C1 segment of cervical spinal cord (tissue), 14 donors: Measurements from ENCODE around the gene KCNC3.

ENCODE experiments used
- DNase-seq, 14 donors: peaks; one replicate each; lab custom pipeline; 2025; lab: John Stamatoyannopoulos, UW

Gene KCNC3

DNA sequence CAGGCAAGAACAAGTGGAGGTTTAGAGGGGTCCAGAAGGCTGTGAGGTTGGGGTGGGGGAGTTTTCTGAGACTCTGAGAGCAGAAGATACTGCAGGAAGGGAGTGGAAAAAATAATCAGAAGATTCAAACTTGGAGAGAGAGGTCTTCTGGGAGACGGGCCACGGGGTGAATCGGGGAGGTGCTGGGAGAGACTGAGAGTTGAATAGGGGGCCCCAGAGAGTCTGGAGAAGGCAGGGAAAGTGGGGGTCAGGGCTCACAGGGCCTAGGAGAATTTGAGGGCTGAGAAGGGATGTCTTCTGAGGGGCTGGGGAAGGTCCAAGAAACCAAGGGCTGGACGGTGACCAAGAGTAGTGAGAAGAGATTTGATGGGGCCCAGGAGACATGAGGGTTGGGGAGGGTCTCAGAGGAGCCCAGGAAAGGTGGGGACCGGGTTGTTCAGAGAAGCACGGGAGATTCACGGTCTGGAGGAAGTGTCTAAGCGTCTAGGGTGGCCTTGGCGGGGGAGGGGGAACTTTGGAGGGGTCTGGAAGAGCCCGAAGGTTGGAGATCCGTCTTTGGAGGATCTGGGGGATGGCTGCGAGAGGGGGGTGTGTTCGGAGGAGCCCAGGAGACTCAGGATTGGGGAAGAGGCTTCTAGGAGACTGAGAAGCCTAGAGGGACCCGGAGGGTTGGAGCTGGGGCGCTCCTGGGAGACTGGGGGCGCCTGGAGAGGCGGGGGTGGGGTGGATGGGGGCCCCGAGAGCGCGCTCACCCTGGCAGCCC, 1.5 kb downstream of the KCNC3 start:
- peak in 1 of 14 donors; percentile 5 for DNase-seq

DNA sequence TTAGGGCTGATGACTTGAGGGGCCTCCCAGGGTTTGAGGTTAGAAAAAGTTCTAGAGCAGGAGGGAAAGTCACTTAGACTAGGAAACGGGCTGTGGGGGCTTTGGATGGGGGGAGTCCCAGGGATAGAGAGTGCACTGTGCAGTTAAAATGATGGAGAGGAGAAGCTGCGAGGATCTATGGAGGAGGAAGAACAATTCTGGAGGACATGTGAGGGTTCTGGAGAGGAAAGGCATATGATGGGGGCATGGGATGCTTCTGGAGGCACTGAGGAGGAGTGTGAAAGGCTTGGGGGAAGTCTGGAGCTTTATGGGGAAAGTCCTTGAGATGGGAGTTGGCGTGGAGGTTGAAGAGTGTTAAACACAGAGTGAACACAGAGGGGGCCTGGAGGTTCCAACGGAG, 2.2 kb downstream of the KCNC3 start:
- no peak for DNase-seq

DNA sequence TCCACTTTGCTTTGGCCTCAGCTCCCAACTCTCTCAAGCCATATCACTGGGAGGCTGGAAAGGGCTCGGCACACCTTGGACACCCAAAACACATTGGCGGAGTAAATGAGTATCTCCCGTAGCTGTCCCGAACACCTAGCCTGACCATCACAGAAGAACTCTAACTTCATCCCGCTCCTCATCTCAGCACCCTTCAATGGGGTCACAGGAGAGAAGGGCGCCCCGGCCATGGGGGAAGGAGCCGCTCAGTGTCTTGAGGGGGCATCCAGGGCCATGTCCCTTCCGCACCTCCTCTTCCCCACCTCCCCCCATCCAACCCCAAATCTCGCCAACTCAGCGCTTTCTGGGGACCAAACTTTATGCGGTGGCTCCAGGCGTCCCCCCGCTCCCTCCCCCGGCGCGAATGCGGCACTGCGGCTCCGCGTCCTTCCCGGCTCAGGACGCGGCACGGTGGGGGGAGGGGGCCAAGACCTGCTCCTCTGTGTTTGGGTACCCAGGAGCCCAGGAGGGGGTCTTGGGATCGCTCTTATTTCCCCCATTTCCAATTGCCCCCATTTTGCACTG, 3.0 kb downstream of the KCNC3 start:
- DNase-seq: peak in 1 of 14 donors; percentile 45

DNA sequence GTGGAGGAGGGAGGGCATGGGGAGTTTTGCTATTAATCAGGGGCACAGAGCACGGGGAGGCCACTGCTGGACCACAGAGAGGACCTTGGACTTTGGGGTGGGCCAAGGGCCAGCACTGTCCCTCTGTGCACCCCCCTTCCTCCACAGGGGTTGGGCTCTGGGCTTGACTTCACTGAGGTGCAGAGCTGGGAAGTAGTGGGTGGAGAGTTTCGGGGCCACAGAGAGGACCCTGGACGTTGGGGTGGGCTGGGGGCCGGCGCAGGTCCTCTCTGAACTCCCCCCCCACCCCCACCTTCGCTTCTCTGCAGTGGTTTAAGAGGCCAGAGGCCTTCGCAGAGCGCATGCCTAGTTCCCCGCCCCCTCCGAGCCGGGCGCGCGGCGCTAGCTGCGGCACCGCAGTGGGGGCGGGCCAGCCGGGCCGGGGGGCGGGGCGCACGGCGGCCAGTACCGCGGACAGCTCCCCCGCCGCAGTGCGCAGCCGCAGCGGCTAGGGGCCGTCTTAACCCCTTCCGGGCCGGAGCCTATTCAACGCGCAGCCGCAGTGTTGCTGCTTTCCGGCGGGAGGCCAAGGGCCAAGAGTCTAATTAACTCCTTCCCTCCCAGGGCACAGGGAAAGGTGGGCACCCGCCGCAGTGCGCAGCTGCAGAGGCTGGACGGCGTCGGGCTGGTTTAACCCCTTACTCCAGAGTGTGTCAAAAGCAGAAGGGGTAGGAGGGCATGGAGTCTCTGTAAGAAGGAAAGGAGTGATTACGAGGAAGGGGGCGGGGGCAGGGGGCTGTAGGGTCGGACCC, 3.7 kb downstream of the KCNC3 start:
- peak in 13 of 14 donors; percentile 16 to 86 (median 58) for DNase-seq

DNA sequence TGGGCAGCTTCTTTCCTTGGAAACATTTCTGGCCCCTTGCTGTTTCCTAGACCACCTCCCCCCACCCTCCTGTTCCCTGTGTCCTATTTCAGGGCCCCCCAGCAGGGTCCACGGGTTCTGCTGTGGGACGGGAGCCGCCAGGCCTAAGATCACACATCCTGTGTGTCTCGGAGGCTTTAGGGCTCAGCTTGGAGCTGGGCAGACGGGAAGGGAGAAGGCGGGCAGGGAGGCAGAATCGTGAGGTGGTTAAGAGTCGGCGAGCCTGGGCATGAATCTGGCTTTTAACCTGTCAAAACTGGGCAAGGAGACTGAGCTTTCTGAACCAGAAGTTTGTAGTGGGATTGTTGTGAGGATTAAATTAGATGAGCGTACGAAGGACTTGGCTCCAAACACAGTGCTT, 4.8 kb downstream of the KCNC3 start:
- peak in 1 of 14 donors; percentile 55 for DNase-seq

DNA sequence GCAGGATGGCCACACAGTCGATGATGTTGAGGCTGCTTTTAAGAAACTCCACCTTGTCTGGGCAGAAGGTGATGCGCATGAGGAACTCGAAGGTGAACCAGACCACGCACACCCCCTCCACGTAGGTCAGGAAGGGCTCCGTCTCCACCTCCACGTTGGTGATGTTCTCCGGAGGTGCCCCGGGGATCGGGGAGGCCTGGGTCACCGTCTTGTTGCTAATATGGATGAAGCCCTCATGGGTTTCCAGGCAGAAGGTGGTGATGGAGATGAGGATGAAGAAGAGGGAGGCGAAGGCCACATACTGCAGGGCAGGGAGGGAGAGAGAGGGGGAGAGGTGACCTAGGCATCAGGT, 5.4 kb downstream of the KCNC3 start:
- DNase-seq: no peak

DNA sequence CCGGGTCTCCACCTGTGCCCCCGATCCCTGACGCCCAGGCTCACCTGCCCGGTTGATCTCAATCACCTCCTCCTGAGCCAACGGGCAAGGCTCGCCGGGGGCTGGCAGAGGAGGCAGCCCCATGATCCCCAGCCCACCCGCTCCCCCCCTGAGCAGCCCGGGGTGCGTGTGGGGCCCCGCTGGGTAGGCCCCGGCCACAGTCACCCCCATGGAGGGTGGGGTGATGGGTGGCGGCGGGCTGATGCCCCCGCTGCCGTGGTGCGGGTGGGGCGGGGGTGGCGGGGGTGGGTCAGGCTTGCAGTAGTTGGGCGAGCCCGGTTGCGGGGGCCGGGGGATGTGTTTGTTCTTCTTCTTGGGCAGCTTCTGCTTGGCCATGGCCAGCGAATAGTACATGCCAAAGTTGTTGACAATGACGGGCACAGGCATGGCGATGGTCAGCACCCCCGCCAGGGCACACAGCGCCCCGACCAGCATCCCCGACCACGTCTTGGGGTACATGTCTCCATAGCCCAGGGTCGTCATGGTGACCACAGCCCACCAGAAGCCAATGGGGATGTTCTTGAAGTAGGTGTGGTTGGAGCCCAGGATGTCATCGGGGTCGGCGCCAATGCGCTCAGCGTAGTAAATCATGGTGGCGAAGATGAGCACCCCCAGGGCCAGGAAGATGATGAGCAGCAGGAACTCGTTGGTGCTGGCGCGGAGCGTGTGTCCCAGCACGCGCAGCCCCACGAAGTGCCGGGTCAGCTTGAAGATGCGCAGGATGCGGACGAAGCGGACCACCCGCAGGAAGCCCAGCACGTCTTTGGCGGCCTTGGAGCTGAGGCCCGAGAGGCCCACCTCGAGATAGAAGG, 6.0 kb downstream of the KCNC3 start:
- no peak for DNase-seq

DNA sequence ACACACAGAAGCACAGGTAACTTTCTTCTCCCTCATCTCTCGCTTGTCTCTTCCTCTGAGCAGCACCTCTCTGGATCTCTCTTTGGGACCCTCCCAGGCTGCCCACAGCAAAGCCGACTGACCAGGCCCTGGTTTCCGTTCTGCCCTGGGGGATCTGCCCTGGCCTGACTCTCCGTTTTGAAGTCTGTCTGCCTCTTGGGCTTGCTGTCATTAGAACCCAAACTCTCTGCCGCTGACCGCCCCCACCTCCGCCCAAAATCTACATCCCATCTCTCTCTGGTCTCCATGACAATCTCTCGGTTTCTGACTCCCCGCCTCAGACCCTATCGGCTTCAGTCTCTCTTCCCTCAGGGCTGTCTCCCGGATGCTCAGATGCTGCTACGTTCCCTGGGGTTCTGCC, 6.9 kb downstream of the KCNC3 start:
- no peak for DNase-seq

DNA sequence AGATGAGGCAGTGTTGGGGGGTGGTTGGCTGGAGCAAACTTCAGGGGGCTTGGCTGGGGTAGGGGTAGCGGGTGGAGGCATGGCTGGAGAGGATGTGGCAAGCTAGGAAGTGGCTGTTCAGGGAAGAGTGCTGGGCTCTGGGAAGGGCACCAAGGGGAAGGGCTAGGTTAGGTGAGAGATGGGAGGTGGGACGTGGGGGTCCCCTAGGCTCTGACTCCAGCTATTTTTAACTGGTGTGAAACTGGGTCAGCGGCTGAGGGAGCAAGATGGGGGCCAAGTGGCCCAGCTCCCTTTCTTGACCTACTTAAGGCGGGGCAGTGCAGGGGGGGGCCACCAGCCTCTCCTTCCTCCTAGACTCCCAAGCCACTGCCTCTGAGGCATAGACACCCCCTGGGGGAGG, 7.3 kb downstream of the KCNC3 start:
- DNase-seq: no peak

DNA sequence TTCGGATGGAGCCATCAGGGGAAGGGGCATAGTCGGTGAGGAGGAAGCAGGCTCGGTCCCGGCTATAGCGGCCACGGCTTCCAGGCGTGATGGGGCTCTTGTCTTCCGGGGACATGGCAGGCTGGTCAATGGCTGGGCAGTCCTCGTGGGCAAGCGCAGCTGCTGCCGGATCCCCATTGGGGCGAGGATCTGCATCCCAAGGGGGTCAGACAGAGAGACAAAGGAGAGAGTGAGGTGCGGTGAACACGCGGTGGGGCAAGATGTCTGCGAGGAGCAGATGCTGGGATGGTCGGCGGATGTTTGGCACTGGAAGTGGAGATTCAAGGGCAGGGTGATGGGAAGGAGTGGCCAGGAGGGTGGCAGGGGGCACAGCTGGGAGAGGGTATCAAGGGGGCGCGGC, 8.6 kb downstream of the KCNC3 start:
- DNase-seq: no peak

DNA sequence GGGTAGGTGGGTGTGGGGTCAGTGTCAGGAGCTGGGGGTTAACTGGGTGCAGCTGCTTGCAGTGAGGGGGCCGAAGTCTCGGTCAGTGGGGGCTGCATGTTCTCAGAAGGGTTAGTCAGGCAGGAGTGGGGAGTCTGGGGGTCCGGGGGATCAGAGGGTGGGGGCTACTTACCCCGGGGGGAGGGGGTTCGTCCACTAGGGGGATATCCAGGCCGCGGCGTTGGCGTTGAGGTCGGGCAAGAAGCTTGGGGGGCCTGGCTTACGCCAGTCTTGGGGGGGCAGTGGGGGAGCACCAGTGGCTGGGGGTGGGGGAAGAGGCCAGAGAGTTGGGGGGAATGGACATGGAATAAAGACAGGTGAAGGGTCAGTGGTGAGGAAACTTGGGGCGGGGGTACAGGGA, 9.1 kb downstream of the KCNC3 start:
- DNase-seq: no peak

DNA sequence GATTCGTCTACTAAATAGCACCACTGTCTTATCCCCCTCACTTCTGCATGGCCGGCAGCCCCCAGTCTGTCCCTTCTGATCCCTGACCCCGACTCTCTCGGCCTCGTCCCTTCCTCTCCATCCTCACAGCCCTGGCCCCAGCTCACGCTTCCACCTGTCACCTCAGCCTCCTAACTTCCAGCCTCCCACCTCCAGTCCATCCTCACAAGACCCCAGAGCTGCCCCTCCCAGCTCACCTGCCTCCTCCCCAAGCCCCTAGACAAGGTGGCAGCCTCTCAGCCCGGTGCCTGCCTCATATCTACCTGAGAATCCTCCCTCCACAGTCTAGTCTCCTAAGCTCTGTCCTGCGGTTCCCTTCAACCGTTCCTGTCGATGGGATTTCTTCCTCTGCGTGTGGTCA, 10.0 kb downstream of the KCNC3 start:
- DNase-seq: no peak

DNA sequence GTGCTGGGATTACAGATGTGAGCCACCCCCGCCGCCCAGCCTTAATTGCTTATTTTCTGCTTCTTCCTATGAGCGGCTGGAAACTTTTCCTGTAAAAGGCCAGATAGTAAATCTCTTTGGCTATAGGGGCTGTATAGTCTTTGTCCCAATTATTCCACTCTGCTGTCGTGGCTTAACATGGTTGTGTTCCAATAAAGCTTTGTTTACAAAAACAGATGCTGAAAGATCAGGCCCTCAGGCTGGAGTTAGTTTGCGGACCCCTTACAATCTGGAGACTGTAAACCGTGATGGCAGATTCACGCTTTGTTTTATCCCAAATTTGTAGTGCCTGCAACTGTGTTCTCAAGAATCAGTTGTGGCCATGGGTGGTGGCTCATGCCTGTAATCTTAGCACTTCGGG, 10.7 kb downstream of the KCNC3 start:
- DNase-seq: no peak

DNA sequence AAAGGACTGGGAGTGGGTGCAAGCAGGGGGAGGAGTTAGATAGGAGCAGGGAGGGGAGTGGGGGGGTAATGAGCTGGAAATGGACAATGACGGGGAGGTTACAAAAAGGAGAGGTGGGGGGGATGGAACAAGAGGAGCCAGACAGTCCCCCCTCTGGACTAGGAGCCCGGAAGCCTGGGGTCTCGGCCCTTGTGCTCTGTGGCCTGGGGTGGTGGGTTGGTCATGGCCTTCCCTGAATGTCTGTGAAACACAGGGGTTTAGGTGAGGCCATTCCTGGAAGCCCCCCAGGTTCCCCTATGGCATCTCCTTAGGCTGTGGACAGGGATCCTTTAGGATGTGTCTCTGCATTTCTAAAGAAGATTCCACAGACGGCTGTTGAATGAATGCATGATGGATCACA, 12.1 kb downstream of the KCNC3 start:
- no peak for DNase-seq

DNA sequence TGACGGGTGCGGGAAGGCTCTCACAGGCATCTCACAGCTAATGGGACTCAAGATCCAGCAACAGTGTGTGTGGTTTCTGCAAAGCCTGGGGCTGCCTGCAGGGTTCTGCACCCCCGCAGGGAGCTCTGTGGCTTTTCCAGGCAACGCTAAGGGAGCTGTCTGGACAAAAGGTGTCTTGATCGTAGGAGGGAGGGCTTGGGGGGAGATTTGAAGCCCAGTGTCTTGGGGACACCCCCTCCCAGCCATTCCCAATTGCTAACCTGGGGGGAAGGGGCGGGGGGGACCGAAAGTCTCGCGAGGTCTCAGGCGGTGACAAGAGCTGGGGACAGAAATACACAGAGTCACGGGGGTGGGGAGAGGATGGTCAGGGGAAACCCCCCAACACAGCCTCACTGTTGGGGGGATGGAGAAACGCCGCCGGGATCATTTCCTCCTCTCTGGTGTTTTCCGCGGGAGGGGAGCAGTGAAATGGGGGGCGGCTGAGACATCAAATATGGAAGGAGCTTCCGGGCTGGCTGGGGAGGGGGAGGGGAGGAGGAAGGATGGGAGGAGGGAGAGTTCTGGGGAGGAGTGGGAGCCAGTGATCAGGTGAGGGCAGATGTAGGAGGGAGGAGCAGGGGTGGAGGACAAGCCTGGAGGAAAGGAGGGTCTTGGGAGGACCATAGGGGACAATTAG, 13.3 kb downstream of the KCNC3 start:
- DNase-seq: peak in 3 of 14 donors; percentile 12 to 77 (median 32)

DNA sequence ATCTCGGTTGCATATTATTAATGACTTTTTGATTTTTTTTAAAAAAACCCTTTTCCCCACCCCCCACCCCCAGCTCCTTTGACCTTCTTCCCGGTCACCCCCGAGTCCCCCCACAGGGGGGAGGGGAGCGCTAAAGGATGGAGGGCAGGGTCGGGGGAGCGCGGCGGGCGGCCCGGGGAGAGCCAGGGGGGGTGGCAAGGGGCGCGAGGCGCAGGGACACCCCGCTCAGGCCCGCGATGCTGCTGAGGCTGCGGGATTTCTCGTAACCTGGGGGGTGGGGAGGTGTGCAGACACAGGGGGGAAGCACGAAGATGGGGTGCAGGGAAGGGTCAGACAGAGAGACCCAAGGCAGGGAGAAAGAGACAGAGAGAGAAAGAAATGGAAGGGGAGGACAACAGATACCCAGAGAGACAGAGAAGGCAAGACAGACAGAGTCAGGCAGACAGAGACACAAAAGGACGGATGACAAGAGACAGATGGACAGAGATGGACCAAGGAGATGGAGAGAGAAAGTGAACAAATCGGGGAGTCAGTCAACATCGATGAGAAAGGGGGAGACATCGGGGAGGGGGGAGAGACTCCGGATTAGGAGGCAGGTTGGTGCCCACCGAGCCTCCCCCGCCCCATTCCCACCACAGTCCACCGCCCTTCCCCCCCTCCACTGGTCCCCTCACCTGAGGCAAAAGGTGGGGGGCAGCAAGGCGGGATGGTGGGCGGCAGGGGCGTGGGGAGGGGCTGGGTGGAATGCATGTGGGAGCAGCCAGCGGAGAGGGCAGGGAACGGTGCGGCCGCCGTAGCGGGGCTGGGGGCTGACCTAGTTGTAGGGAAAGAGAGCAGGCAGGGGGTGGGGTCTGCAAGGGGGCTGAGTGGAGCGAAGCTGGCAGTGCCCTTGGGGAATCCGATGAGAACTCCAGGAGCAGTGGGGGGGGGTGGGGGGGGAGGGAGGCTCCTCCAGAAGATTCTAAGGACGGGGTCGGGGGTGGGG, 14.2 kb downstream of the KCNC3 start:
- peak in 1 of 14 donors; percentile 20 for DNase-seq

DNA sequence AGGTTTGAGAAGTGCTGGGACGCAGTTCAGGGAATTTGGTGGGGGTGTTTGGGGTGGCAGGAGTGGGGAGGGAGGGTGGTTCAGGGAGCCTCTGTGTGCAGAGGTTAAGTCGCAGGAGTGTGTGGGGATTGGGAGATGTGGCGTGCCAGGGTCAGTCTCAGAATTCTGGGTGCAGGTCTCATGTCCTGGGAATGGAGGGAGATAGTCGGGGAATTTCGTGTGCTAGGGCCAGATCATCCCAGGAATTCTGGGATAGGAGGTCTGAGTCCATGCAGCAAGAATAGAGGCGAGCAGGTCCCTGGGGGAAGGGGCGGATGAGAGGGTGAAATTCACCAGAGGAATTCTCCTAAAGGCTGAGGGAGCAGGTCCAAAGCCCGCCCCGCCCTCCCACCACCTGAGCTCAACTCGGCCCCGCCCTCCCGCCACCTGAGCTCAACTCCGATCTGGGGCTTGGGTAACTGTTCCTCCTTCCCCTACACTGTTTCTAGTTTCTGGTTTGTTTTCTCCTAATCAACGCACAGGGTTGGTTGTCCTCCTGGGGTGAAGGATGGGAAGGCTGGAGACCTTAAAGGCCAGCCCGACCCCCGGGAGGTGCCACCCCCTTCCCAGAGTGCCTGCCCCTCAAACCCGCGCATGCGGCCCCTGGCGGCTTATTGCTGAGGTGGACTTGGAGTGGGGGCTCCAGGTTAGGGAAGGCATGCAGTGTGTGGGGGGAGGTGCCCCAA, 15.2 kb downstream of the KCNC3 start:
- peak in 1 of 14 donors; percentile 21 for DNase-seq

DNA sequence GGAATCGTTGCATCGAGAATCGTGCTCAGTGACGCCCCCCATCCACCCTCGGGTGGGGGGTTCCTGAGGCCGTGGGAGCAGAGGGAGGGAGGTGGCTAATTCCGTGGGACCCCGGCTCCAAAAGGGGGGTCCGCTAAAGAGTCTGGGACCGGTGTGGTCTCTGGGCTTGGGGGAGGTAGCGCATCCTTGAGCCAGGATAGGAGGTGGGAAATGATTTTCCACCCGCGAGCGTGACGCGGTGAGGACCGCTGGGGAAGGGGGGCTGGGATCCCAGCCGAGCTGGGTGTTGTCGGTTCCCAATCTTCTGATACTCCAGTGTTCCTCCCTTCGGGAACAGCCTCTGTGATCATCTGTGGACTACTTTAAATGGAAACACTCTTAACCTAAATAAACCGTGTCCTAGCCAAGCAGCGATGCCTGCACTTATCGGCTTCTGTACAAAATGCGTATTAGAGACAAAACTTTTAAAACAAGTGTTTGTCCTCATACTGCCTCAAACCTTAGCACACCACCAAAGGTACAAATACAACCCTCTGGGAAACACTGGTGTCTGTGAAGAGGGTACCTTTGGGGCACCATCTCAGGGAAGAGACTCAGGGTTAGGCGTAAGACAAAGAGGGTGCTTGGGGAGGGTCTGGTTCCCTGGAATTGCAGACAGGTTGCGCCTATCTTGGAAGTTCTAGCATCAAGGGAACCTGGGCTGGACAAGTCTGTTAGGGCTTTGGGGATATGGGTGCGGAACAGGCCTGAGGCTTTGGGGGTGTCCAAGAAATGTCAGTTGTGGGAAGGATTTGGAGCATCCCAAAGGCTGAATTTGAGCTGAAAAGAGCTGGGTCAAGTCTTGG, 16.0 kb downstream of the KCNC3 start:
- DNase-seq: no peak
